ENCODE data around the gene STUB1. TPM values are rescaled to one million over a fixed set of nuclear protein-coding genes. Genes with fewer than 3 reads are reported as not detected.

The STUB1 gene
- total and polyA plus RNA-seq, 2 of the 8 experiments (the other 6 are each of a cell fraction or from before 2014, with no cell fraction given): 89.9 to 103 TPM

DNA sequence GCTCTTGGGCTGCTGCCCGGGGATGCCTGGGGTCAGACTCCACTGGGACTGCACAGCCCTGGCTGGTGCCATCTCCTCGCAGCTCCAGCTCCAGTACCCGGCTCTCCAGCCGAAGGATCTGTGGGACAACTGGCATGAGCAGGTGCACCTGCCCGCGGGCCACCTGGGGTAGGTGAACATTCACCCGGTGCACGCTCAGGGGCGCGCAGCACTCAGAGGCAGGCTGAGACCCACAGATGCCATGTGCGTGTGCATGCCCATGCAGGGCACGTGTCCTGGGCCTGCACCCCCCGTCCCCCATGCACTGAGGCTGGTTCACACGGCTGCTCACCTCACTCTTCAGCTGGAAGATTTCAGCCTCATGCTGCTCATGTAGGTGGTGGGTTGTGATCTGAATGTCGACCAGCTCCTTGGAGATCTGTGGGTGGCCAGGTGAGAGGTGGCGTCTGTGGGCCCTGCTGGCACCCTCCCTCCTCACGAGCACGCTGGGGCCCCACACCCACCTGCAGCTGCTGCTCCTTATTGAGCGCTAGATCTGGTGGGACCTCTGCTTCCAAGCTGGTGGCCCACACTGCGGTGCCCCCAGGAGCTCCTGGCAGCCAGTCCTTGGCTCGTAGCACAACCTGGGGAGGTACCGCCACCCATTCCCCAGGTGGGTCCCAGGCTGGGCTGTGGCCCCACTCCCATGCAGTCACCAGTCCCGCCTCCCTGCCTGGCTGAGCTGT, 45.4 kb downstream of the STUB1 start:
- Histone ChIP-seq H2AK5ac (ENCODE audit: low read depth, low read length) (no peak overlapping the region), H3K23me2 (ENCODE audit: low read depth, low read length) (peaks cover 22% of the 10 kb centered on the region; the same call in 1 of the 2 replicates), H2BK12ac (ENCODE audit: low read depth, low read length) (no peak overlapping the region), H3K23ac (ENCODE audit: insufficient read length) (no peak overlapping the region), H3K56ac (replicated peaks; ENCODE audit: insufficient read length, low read depth, low read length) (no peak overlapping the region), H3K36me3 (ENCODE audit: control insufficient read depth in 2 of 4, insufficient read depth in 4 of 4, low read length in 3 of 4) (peaks cover 0 to 6% (median 0%) of the 10 kb centered on the region in 4 experiments; a peak in 1 of 8 replicates), H3K4me1 (replicated peaks in 1 of 4; ENCODE audit: control insufficient read depth in 3 of 4, insufficient read depth in 4 of 4, low read length in 3 of 4) (peaks cover 0 to 14% (median 8%) of the 10 kb centered on the region in 4 experiments; a peak in 5 of 7 replicates), H3K9me3 (ENCODE audit: insufficient read depth in 2 of 2, low read depth in 1 of 2, low read length in 1 of 2) (no peaks in the 10 kb centered on the region; a peak in 1 of 4 replicates), H2BK20ac (ENCODE audit: low read length) (no peak overlapping the region), H4K20me1 (replicated peaks in 1 of 2; ENCODE audit: control insufficient read depth in 1 of 2, insufficient read depth in 2 of 2, low read length in 2 of 2) (peaks cover 3 to 11% of the 10 kb centered on the region in 2 experiments), H3K27me3 (replicated peaks in 1 of 4; ENCODE audit: control insufficient read depth in 3 of 4, extremely low read depth in 1 of 4, insufficient read depth in 3 of 4, low read length in 3 of 4) (peaks cover 0 to 16% (median 5%) of the 10 kb centered on the region in 4 experiments; a peak in 4 of 7 replicates), H2BK120ac (replicated peaks; ENCODE audit: low read depth, low read length) (no peak overlapping the region), H3K14ac (ENCODE audit: insufficient read length) (no peak overlapping the region), H3K4ac (replicated peaks; ENCODE audit: insufficient read length, low read depth, low read length) (peak overlapping the region; percentile 51), H3K27ac (ENCODE audit: low read depth, low read length) (no peak overlapping the region), H3K79me1 (ENCODE audit: low read depth, low read length) (no peaks in the 10 kb centered on the region), H3K4me2 (ENCODE audit: insufficient read depth in 1 of 2, low read depth in 2 of 2, low read length in 2 of 2) (peak overlapping the region; percentile 81 to 93; a peak in 3 of 4 replicates), H2BK5ac (ENCODE audit: low read depth, low read length) (no peak overlapping the region), H4K91ac (replicated peaks; ENCODE audit: insufficient read length, low read length) (no peak overlapping the region), H3K18ac (ENCODE audit: extremely low read depth, low read length) (no peak overlapping the region), H3K79me2 (ENCODE audit: control insufficient read depth in 1 of 2, insufficient read depth in 2 of 2, low read length in 2 of 2) (no peaks in the 10 kb centered on the region), H3K9ac (replicated peaks in 1 of 4; ENCODE audit: extremely low read depth in 1 of 4, low read depth in 3 of 4, low read length in 3 of 4) (no peak overlapping the region), H2BK15ac (ENCODE audit: low read length) (0 out of 2 replicates have a peak overlapping the region, but pooled peaks have one; percentile 46), H4K8ac (ENCODE audit: extremely low read depth, insufficient read depth, low read length) (peak overlapping the region; percentile 57), H3K4me3 (ENCODE audit: extremely low read depth in 1 of 4, insufficient read depth in 2 of 4, low read depth in 3 of 4, low read length in 4 of 4) (peak overlapping the region in 3 of 4 experiments; percentile 45 to 83 (median 56); a peak in 4 of 8 replicates), H4K5ac (ENCODE audit: insufficient read length, low read depth, low read length) (no peak overlapping the region), H2AFZ (ENCODE audit: low read length) (no peak overlapping the region)
- WGBS, 2 experiments (ENCODE audit: extremely low coverage in 1 of 2, insufficient coverage in 1 of 2, insufficient read length in 1 of 2, insufficient replicate concordance in 2 of 2, low coverage in 1 of 2, low lambda C conversion rate in 2 of 2, missing lambda C conversion rate in 1 of 2): 80% methylated on average over 21 of the region's 23 CpGs; no CpG with 5 or more reads in 1 of the 2 experiments
- FAIRE-seq: no peak
- ChIA-PET POLR2A (ENCODE audit: partially characterized antibody) (interaction anchor here (0.8 to 23.0 kb wide), 17 partner anchors 1 to 78 kb away, joined by 3 to 353 read pairs (median 6); partner anchors contain the start of genes ANTKMT, CCDC78, CHTF18 and CIAO3), CTCF (ENCODE audit: partially characterized antibody) (interaction anchor here (0.5 to 35.8 kb wide), 6 partner anchors 9 to 330 kb away, joined by 3 to 977 read pairs (median 214); partner anchors contain the start of genes ANTKMT, CCDC78, CHTF18 and CIAO3)
- DNase-seq (ENCODE audit: low read depth in 1 of 2, low spot score in 2 of 2): no peak
- no peak for TF ChIP-seq NANOG (IDR thresholded peaks at IDR 0.05; ENCODE audit: insufficient read depth, low read depth, low read length, poor library complexity, severe bottlenecking)
- TF ChIP-seq SP4 (IDR thresholded peaks at IDR 0.05; ENCODE audit: low read length): no peak
- no peak for TF ChIP-seq JUN (IDR thresholded peaks at IDR 0.05; ENCODE audit: low read depth, low read length)
- TF ChIP-seq, protein P1, sequence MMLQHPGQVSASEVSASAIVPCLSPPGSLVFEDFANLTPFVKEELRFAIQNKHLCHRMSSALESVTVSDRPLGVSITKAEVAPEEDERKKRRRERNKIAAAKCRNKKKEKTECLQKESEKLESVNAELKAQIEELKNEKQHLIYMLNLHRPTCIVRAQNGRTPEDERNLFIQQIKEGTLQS (IDR thresholded peaks at IDR 0.05; ENCODE audit: insufficient read depth, low read depth, low read length): no peak
- TF ChIP-seq RBBP5 (IDR thresholded peaks at IDR 0.05; ENCODE audit: borderline replicate concordance, low read depth, low read length): no peak
- no peak for TF ChIP-seq TAF1 (IDR thresholded peaks at IDR 0.05; ENCODE audit: low read depth, low read length)
- TF ChIP-seq POLR2A (IDR thresholded peaks at IDR 0.05; ENCODE audit: control extremely low read depth in 1 of 2, low read depth in 2 of 2, low read length in 2 of 2): no peak
- no peak for TF ChIP-seq RXRA (IDR thresholded peaks at IDR 0.05; ENCODE audit: insufficient read depth, low read depth, low read length)
- no peak for TF ChIP-seq BACH1 (IDR thresholded peaks at IDR 0.05; ENCODE audit: low read length)
